Measurements from ENCODE around the gene E2F1.

The E2F1 gene

GRCh38 chr20:33687993-33688937 lies 2.1 kb upstream of the E2F1 start:
- no peak for DNase-seq (ENCODE audit: low spot score)

- no peak for DNase-seq (ENCODE audit: low spot score)
Observed at GRCh38 chr20:33687370-33687915, 1.3 kb upstream of the E2F1 start.

GRCh38 chr20:33686984-33687366 lies 790 bp upstream of the E2F1 start:
- DNase-seq (ENCODE audit: low spot score): no peak

GRCh38 chr20:33685328-33686099 lies 671 bp downstream of the E2F1 start:
- DNase-seq (ENCODE audit: low spot score): no peak

GRCh38 chr20:33684533-33685327 lies 1.5 kb downstream of the E2F1 start:
- no peak for DNase-seq (ENCODE audit: low spot score)

- DNase-seq (ENCODE audit: low spot score): no peak
Observed at GRCh38 chr20:33681728-33682353, 4.3 kb downstream of the E2F1 start.

- no peak for DNase-seq (ENCODE audit: low spot score)
Observed at GRCh38 chr20:33681288-33681687, 4.9 kb downstream of the E2F1 start.

- DNase-seq (ENCODE audit: low spot score): no peak
Observed at GRCh38 chr20:33680686-33681085, 5.5 kb downstream of the E2F1 start.

GRCh38 chr20:33679758-33680485 lies 6.3 kb downstream of the E2F1 start:
- DNase-seq (ENCODE audit: low spot score): no peak

GRCh38 chr20:33677991-33678702 lies 8.0 kb downstream of the E2F1 start:
- DNase-seq (ENCODE audit: low spot score): no peak

- DNase-seq (ENCODE audit: low spot score): no peak
Observed at GRCh38 chr20:33676652-33677645, 9.2 kb downstream of the E2F1 start.

GRCh38 chr20:33676121-33676520 lies 10.1 kb downstream of the E2F1 start:
- DNase-seq (ENCODE audit: low spot score): no peak

- DNase-seq (ENCODE audit: low spot score): no peak
Observed at GRCh38 chr20:33675136-33675959, 10.8 kb downstream of the E2F1 start.

- peak; percentile 81 for DNase-seq (ENCODE audit: low spot score)
Observed at GRCh38 chr20:33674294-33675135, 11.7 kb downstream of the E2F1 start, which contains the start of gene NECAB3. Gene NECAB3, minus strand, starts transcription at chr20:33674428. Its CDS starts 76 bp downstream, at chr20:33674352.

- no peak for DNase-seq (ENCODE audit: low spot score)
Observed at GRCh38 chr20:33673410-33674293, 12.5 kb downstream of the E2F1 start.

- DNase-seq (ENCODE audit: low spot score): no peak
Observed at GRCh38 chr20:33673114-33673409, 13.1 kb downstream of the E2F1 start.

All from globus pallidus (tissue), 1 donor.